ENCODE measurements around the gene RNF135.
"Not testable (repeated sequence)": the region's sequence is repeated elsewhere in the genome, so short reads cannot be mapped to it uniquely, and the experiment has no call there.

RNF135 gene

DNA sequence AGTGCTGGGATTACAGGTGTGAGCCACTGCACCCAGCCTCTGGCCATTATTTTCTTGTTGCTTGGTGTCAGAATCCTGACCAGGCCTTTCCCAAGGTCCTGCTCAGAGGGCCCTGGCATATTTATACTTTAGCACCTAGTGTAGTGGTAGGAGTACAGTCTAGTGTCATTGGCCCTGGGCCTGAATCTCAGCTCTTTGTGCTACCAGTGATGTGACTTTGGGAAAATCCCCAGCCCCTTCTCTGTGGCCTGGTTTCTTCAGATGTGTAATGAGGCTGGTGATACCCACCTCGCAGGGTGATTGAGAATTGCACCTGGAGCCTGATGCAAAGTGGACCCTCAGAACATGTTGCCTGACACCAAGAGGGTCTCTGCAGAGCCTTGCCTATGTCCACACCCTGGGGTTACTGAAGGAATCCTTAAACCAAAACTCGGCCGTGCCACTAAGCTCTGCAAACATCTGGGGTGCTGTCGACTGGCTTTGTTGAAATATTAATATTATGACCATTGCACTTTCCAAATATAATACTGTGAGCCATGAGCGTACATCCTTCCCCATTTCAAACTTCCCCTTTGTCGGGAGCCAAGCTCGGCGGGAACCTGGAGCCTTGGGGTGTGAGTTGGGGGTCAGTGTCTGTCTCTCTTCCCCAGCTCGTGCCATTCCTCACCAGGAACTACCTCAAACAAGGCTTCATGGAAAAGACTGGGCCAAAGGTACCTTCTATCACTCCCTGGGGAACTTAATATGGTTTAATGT is 18.0 kb upstream of the RNF135 start:
- intact Hi-C loops (cut with DNase I): no loop called here
- DNase-seq: no peak

DNA sequence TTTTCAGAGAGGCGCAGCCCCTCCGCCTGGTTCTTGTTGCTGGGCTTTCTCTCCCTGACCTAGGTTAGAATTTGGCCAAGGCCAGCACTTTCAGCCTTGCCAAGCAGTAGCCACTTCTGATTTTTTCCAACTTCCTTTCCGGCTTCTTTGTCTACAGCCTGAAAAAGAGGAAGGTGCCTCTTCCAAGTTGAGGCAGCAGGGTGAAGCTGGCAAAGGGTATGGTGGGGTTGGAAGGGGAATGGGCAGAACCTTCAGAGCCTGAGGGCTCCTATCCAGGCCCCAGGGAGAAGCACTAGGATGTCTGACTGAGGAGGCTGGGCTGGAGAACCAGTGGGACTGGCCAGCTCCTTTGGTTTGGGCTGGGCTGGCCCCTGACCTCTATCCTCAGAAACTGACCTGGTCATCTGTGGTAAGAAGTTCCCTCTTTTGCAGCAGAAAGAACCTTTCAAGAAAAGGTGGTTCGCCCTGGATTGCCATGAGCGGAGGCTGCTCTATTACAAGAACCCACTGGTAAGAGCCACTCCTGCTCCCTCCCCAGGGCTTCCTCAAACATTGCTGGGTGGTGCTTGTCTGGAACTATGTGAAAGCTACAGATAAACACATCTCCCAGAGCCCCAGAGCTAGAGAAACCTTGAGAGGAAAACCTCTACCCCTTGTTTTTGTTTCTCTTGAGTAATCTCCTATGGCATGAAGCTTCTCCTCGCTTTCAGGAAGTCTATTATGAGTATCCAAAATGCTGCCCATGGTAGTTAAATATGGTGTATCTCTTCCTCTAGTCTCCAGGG is 16.6 kb upstream of the RNF135 start:
- intact Hi-C loops (cut with DNase I): no loop called here
- no peak for DNase-seq

DNA sequence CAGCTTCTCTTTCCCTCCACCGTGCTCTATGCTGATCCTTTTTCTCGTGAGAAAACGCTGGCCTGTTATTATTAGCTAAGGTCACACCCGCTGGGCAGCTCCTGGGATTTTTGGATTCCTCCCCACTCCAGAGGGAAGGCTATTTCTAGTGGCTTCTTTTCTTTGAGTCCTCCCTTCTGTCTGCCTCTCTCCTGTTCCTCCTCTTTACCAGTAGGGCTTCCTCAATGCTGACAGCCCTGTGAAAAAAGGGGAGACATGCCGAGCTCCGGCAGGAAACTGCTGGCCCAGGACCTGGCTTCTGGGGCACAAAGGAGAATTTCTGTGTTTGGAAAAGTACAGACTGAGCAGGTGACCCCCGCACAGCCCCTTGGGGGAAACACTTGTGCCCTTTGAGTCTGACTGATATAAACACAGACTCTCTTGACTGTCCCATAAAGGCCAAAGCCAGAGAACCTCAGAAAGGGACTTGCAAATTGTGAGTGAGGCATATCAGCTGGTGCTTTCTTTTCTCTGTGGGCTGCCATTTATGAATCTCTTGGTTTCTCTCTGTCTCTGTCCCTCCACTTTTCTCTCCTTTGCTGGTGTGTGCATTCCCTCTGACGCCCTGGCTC is 14.0 kb upstream of the RNF135 start:
- no peak for DNase-seq
- intact Hi-C loops (cut with DNase I): no loop called here

DNA sequence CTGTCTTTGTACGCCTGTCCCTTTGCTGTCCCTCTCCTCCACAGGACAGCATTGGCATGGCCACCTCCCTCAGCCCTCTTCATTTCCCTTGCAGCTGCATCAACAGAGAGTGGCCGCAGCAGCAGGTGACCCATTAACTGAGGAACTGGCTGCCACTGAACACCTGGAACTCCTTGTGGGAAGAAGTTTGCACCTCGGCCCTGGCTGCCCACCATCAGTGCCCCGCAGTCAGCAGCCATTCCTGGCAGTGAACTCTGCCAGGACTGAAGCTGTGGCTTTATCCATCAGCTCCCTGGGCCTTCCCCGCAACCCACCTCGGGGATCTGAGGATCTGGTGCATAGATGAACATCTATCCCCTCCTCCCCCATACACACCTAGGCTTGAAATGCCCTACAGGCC is 13.1 kb upstream of the RNF135 start:
- no peak for DNase-seq
- intact Hi-C loops (cut with DNase I): no loop called here

DNA sequence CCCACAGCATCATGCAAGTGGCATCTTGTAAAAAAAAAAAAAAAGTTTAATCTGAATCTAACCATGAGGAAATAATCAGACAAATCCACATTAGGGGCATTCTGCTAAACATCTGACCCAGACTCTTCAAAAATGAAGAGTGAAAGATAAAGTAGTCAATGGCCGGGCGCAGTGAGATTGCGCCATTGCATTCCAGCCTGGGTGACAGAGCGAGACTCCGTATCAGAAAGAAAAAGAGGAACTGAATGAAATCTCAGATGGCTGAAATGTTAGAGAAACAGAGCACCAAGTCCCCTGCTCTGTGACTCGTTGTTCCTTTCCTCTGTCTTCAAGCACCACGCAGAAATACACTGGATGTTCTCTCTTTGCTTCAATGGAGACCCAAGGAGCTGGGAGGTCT is 12.7 kb upstream of the RNF135 start:
- no peak for DNase-seq
- intact Hi-C loops (cut with DNase I): no loop called here

DNA sequence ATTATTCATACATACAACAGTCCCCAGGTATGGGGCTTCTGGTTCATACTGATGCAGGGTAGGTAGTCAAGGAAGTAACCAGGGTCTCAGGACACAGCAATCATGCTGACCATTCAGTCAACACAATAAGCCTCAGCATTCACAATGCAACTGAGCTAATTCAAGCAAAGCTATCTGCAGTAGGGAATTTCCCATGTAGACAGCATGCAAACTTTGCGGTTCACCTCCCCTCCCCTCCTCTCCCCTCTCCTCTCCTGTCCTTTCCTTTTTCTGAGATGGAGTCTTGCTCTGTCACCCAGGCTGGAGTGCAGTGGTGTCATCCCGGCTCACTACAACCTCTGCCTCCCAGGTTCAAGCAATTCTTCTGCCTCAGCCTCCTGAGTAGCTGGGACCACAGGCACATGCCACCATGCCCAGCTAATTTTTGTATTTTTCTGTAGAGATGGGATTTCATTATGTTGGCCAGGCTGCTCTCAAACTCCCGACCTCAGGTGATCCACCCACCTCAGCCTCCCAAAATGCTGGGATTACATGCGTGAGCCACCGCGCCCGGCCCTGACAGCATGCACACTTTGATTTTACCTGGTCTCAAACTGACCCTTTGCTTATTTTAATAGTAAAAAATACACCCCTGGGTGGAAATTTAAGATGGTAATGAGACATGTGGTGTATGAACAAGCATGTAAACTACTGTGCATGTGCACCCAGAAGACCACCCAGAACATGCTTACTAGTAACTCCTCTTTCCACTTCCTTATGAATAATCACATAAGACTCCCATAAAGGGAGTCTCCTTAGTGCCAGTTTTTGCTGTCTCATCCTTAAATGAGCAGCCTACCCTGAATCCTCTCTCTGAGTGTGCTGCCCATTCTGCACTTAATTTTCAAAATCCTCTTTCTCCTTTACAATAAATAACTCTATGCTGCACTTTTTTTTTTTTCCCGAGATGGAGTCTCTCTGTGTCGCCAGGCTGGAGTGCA is 9.3 kb upstream of the RNF135 start:
- DNase-seq: no peak
- intact Hi-C loops (cut with DNase I): no loop called here

DNA sequence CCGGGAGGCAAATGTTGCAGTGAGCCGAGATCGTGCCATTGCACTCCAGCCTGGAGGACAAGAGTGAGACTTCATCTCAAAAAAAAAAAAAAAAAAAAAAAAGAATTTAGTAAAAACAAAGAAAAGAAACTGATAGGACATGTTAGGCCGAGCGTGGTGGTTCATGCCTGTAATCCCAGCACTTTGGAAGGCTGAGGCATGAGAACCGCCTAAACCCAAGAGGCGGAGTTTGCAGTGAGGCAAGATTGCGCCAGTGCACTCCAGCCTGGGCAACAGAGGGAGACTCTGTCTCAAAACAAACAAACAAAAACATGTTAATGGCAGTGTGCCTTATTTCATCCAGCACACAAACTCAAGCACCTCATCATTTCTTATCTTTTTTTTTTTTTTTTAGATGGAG is 6.5 kb upstream of the RNF135 start:
- intact Hi-C loops (cut with DNase I); DNase-seq: not testable (repeated sequence)

DNA sequence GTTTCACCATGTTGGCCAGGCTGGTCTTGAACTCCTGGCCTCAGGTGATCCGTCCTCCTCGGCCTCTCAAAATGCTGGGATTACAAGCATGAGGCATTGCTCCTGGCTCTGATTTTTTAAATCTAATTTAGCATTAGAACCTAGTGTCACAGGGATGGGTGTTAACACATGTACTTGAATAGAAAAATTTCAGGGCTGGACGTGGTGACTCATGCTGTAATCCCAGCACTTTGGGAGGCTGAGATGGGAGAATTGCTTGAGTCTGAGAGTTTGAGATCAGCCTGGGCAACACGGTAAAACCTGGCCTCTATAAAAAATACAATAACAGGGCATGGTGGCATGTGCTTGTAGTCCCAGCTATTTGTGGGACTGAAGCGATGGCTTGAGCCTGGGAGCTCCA is 6.0 kb upstream of the RNF135 start:
- intact Hi-C loops (cut with DNase I): no loop called here
- no peak for DNase-seq

DNA sequence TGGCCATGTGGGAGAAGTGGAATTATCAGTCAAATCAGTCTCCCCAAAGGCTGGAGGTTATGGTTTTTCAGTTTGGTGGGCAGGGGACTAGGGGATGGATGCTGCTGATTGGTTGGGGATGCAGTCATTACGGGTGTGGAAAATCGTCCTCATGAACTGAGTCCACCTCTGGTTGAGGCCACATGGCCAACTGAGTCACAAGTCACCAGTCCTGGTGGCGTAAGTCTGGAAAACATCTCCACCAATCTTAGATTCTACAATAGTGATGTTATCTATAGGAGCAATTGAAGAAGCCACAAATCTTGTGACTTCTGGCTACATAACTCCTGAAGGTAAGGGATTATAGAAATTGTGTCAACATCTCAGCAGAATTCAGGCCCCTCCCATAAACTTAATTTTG is 5.2 kb upstream of the RNF135 start:
- DNase-seq: no peak
- intact Hi-C loops (cut with DNase I): no loop called here

DNA sequence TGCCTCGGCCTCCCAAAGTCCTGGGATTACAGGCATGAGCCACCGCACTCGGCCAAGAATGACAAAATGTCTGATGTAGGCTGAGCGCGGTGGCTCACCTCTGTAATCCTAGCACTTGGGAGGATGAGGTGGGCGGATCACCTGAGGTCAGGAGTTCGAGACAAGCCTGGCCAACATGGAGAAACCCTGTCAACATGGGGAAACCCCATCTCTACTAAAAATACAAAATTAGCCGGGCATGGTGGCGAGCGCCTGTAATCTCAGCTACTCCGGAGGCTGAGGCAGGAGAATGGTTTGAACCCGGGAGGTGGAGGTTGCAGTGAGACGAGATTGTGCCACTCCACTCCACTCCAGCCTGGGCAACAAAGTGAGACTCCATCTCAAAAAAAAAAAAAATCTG is 2.9 kb upstream of the RNF135 start:
- DNase-seq; intact Hi-C loops (cut with DNase I): not testable (repeated sequence)

DNA sequence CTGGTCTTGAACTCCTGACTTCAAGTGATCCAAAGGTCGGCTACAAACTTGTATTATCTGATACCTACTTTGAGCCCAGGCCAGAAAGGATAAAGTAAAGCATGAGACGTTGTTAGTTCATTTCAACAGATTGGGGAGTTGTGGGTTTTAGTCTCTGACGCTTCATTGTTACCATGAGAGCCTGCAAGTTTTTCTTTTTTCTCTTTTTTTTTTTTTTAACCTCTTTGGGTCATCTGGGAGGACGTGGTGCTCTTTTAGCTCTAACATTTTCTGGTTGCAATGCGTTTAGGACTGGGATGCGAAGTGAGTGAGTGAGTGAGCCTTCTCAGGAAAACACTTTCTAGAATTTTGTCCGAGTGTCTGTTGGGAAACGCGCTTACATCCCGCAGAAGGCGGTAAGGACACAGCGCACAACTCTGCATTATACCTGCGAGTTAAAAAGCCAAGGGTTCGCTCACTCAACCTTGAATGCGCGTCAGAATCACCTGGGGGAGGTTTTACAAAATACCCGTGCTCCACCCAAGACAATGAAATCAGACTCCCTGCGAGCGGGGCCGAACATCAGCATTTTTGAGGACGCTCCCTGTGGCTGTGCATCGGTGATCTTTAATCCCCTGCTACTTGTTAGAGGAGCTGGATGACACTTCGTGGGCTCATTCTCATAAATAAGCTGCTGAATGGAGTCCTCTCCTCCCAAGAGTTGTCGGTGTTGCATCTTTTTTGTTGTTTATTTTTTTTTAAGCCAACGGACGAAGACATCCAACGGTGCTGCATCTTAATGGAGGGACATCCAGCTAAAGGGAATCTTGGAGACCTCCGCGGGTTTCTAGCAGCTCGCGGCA is 629 bp upstream of the RNF135 start:
- peak in 1 of 10 donors; percentile 66 for DNase-seq

DNA sequence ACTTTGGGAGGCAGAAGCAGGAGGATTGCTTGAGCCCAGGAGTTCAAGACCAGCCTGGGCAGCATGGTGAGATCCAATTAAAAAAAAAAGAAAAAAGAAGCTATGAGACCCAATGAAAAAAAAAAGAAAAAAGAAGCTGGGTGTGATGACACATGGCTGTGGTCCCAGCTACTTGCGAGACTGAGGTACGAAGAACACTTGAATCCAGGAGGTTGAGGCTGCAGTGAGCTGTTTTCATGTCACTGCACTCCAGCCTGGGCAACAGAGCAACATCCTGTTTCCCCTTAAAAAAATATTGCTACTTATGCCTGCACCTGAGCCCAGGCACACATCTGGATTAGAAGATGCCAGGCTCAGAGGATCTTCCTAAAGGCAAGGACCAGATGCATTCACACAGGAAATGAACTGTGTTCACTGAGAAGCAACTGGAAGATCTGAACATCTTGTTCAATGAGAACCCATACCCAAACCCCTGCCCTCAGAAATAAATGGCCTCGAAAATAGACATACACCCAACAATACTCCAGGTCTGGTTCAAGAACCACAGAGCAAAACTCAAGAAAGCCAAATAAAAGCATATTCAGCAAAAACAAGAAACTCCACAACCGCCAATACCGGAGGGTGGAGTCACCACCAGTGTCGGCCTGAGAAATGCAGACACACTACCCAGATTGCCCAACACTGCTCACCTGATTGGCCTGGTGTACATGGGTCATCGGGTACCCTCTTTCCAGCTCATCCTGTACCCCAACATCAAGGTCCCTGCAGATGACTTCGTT is 4.4 kb downstream of the RNF135 start:
- intact Hi-C loops (cut with DNase I): no loop called here
- no peak for DNase-seq

More for the DNA sequence above, 629 bp upstream of the RNF135 start:
- intact Hi-C loops (cut with DNase I): no loop called here

DNA sequence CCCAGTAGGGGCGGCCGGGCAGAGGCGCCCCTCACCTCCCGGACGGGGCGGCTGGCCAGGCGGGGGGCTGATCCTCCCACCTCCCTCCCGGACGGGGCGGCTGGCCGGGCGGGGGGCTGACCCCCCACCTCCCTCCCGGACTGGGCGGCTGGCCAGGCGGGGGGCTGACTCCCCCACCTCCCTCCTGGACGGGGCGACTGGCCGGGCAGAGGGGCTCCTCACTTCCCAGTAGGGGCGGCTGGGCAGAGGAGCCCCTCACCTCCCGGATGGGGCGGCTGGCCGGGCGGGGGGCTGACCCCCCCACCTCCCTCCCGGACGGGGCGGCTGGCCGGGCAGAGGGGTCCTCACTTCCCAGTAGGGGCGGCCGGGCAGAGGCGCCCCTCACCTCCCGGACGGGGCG is 9.1 kb downstream of the RNF135 start:
- intact Hi-C loops (cut with DNase I); DNase-seq: not testable (repeated sequence)

DNA sequence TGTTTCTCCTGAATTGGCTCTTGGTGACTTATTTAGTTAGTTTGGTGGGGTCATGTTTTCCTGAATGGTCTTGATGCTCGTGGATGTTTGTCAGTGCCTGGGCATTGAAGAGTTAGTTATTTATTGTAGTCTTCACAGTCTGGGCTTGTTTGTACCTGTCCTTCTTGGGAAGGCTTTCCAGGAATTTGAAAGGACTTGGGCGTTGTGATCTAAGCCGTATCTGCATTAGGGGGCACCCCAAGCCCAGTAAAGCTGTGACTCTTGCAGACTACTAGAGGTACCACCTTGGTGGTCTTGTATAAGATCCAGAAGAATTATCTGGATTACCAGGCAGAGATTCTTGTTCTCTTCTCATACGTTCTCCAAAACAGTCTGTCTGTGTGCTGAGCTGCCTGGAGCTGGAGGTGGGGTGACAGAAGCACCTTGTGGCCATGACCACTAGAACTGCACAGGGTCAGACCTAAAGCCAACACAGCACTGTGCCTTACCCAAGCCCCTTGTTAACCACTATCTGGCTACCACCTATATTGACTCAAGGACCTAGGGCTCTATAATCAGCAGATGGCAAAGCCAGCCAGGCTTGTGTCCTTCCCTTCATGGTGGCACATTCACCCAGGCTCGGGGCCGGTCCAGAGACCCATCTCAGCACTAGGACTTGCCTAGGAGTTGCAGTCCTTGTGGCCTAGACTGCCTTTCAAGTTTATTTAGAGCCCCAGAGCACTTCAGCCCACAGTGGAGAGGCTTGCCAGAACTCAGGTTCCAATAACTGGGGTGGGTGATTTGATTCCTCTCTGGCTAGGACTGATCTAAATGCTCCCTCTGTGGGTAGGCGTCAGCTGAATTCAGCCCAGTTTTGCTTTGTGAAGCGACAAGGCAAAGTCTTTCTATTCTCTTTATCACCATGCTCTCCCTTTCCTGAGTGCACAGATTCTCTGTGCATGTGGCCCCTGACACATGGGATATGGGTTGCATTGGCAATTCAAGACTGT is 11.0 kb downstream of the RNF135 start:
- DNase-seq: no peak
- intact Hi-C loops (cut with DNase I): no loop called here

DNA sequence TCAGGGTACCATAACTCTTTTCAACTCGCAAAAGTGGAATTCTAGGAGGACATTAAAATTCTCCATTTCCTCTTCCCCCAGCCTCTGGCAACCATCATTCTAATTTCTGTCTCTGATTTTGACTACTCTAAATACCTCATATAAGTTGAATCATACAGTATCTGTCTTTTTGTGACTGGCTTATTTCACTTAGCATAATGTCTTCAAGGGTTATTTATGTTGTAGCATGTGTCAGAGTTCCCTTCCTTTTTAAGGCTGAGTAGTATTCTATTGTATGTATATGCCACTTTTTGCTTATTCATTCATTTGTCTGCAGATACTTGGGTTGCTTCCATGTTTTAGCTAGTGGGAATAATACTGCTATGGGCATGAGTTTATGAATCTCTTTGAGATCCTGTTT is 12.0 kb downstream of the RNF135 start:
- DNase-seq: no peak
- intact Hi-C loops (cut with DNase I): no loop called here

DNA sequence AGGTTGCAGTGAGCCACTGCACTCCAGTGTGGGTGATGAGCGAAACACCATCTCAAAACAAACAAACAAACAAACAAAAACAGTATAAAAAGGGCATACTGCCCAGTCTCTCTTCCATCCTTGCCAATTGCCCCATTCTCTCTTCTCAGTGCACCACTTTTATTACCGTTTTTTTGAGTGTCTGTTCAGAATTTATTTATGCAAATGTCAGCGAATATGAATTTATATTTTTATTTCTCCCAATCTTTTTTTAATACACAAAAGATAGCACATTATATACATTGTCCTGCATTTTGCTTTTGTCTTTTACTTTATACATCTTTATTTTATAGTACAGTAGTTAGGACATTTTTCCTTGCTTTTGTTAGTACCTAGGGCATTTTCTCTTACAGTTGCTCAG is 19.6 kb downstream of the RNF135 start:
- intact Hi-C loops (cut with DNase I): no loop called here
- no peak for DNase-seq

DNA sequence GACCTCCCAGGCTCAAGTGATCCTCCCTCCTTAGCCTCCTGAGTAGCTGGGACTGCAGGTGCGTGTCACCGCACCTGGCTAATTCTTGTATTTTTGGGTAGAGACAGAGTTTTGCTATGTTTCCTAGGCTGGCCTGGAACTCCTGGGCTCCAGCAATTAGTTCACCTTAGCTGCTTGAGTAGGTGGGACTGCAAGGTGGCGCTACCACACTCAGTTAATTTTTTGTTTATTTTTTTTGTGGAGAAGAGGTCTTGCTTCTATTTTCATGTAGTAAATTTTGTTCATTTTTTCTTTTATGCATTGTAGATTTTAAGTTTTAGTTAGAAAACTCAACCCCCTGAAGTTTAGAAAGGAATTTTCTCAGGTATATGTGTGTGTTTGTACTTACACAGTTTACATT is 21.7 kb downstream of the RNF135 start:
- no peak for DNase-seq
- intact Hi-C loops (cut with DNase I): no loop called here

DNA sequence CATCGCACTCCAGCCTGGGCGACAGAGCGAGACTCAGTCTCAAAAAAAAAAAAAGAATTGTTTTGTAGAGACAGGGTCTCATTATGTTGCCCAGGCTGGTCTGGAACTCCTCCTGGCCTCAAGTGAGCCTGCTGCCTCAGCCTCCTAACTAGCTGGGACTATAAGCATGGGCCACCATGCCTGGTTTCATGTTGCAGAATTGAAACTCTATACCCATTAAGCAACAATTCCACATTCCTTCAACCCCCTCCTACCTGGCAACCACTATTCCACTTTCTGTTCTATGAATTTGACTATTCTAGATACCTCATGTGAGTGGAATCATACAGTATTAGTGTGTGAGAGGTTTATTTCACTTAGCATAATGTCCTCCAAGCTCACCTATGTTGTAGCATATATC is 24.5 kb downstream of the RNF135 start:
- no peak for DNase-seq
- intact Hi-C loops (cut with DNase I): no loop called here

All from posterior cingulate gyrus (tissue), 11 donors.